ENCODE results near the gene APOL1. TPM values are rescaled to one million over a fixed set of nuclear protein-coding genes. Genes with fewer than 3 reads are reported as not detected.

APOL1 gene
- total and polyA plus RNA-seq, 2 of the 13 experiments (the other 11 are each of a cell fraction or from before 2014, with no cell fraction given): 20.3 to 75.0 TPM

GRCh38 chr22:36234919-36235318 lies 18.0 kb upstream of the APOL1 start:
- H2AFZ ChIP-seq (ENCODE audit: low read length): no peak overlapping the region
- no peaks in the 10 kb centered on the region; a peak in 1 of 5 replicates for H3K27me3 ChIP-seq (ENCODE audit: control insufficient read depth in 1 of 2, insufficient read depth in 2 of 2, low read length in 2 of 2)
- peak overlapping the region; percentile 94 for H3K4me2 ChIP-seq (ENCODE audit: low read depth, low read length)
- no peak overlapping the region for H3K9ac ChIP-seq (ENCODE audit: insufficient read depth, low read depth, low read length)
- BruUV-seq (replicated peaks): no TSS peak
- ChIA-PET POLR2A (interaction anchor here (6.1 kb wide), 1 partner anchor 17 kb away, joined by 102 read pairs; the partner anchor contains the start of gene APOL1), CTCF (ENCODE audit: low intra/inter-chr PET ratio, low total read pairs) (no interaction called here)
- intact Hi-C loops (cut with micrococcal nuclease; ENCODE audit: unreplicated experiment) (loop anchor here (5.0 kb wide), 1 partner anchor 33 kb away; the partner anchor contains the start of gene APOL4), in situ Hi-C loops (cut with HindIII; ENCODE audit: extremely low pct_ligation_motif_present, low pct_unique_long_range_greater_than_20kb) (loop anchor here (10.0 kb wide), 1 partner anchor 50 kb away; no protein-coding TSS in a partner anchor)
- no peak for DNase-seq (ENCODE audit: low spot score)
- H4K20me1 ChIP-seq (ENCODE audit: insufficient read depth, low read length): 0 out of 2 replicates have a peak, but pooled peaks cover 4% of the 10 kb centered on the region
- H3K79me2 ChIP-seq (ENCODE audit: insufficient read depth, low read length): peaks cover 51% of the 10 kb centered on the region
- H3K4me1 ChIP-seq (ENCODE audit: insufficient read depth, low read length): peaks cover 84% of the 10 kb centered on the region
- no peak for TF ChIP-seq ZNF484 (CRISPR knock-in tag; IDR thresholded peaks at IDR 0.05; ENCODE audit: borderline replicate concordance, low read depth)
- TF ChIP-seq, protein P1, sequence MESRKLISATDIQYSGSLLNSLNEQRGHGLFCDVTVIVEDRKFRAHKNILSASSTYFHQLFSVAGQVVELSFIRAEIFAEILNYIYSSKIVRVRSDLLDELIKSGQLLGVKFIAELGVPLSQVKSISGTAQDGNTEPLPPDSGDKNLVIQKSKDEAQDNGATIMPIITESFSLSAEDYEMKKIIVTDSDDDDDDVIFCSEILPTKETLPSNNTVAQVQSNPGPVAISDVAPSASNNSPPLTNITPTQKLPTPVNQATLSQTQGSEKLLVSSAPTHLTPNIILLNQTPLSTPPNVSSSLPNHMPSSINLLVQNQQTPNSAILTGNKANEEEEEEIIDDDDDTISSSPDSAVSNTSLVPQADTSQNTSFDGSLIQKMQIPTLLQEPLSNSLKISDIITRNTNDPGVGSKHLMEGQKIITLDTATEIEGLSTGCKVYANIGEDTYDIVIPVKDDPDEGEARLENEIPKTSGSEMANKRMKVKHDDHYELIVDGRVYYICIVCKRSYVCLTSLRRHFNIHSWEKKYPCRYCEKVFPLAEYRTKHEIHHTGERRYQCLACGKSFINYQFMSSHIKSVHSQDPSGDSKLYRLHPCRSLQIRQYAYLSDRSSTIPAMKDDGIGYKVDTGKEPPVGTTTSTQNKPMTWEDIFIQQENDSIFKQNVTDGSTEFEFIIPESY (CRISPR knock-in tag; IDR thresholded peaks at IDR 0.05): no peak
- TF ChIP-seq MTF1 (CRISPR knock-in tag; IDR thresholded peaks at IDR 0.05): no peak
- TF ChIP-seq, protein P2, sequence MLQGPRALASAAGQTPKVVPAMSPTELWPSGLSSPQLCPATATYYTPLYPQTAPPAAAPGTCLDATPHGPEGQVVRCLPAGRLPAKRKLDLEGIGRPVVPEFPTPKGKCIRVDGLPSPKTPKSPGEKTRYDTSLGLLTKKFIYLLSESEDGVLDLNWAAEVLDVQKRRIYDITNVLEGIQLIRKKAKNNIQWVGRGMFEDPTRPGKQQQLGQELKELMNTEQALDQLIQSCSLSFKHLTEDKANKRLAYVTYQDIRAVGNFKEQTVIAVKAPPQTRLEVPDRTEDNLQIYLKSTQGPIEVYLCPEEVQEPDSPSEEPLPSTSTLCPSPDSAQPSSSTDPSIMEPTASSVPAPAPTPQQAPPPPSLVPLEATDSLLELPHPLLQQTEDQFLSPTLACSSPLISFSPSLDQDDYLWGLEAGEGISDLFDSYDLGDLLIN (CRISPR knock-in tag; IDR thresholded peaks at IDR 0.05; ENCODE audit: borderline replicate concordance): no peak
- no peak for TF ChIP-seq ZNF589 (CRISPR knock-in tag; conservative IDR thresholded peaks at IDR 0.05)
- TF ChIP-seq ZNF629 (CRISPR knock-in tag; conservative IDR thresholded peaks at IDR 0.05): no peak
- TF ChIP-seq TBP (CRISPR knock-in tag; IDR thresholded peaks at IDR 0.05): no peak
- no peak overlapping the region for H3K27ac ChIP-seq (ENCODE audit: extremely low read length, insufficient read depth, low read length)
- WGBS (ENCODE audit: low lambda C conversion rate): 95% methylated on average over 2 of the region's 2 CpGs
- peaks cover 13 to 45% of the 10 kb centered on the region in 2 experiments; a peak in 4 of 5 replicates for H3K36me3 ChIP-seq (replicated peaks in 1 of 2; ENCODE audit: control insufficient read depth in 1 of 2, insufficient read depth in 2 of 2, low read length in 2 of 2)
- FAIRE-seq: no peak
- no peak overlapping the region; a peak in 1 of 6 replicates for H3K4me3 ChIP-seq (replicated peaks in 1 of 3; ENCODE audit: insufficient read depth in 1 of 3, low read depth in 2 of 3, low read length in 3 of 3)
- H3K9me3 ChIP-seq (ENCODE audit: low read length): no peaks in the 10 kb centered on the region
- no peak for ATAC-seq
